ENCODE measurements around the gene LRRC74A.

LRRC74A gene

DNA sequence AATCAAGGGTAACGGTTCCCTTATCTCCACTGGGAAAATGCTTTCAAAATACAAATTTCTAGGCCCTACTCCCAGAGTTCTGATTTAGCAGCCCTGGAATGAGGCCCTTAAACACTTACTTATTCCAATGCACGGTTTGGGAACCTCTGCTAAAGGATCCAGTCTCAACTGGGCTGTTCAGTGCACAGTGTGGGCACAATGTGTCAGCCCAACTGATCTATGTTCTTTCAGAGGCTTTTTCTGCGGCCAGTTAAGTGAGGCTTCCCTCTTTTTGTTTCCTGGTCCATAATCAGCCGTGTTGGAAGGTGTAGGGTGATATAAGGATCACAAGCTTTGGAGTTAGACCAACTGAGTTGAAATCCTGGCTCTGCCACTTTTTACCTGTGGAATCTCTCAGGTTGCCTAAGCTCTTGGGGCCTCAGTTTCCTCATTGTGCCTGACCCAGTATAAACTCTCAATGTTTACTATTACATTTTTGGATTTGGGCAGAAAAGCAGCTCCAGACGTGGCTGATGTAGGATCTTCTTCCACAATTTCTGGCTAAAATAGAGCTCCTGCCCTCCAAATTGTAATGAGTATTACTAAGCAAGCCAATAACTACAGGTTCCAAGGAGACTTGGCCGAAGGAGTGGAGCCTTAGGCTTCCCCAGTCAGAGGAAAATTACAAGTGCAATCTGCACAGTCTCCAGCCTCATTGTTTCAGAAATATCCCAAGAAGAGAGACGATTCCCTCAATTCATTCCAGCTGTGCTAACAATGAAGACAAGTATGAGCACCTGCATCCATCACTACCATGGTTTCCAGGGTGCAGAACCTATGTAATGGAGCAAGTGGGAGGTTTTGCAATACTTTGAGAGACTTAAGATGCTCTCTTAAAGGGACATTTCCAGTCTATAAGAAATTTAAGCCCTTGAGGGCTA is 11.2 kb upstream of the LRRC74A start:
- no peak for TF ChIP-seq ZFX (IDR thresholded peaks at IDR 0.05)
- TF ChIP-seq, protein P1, sequence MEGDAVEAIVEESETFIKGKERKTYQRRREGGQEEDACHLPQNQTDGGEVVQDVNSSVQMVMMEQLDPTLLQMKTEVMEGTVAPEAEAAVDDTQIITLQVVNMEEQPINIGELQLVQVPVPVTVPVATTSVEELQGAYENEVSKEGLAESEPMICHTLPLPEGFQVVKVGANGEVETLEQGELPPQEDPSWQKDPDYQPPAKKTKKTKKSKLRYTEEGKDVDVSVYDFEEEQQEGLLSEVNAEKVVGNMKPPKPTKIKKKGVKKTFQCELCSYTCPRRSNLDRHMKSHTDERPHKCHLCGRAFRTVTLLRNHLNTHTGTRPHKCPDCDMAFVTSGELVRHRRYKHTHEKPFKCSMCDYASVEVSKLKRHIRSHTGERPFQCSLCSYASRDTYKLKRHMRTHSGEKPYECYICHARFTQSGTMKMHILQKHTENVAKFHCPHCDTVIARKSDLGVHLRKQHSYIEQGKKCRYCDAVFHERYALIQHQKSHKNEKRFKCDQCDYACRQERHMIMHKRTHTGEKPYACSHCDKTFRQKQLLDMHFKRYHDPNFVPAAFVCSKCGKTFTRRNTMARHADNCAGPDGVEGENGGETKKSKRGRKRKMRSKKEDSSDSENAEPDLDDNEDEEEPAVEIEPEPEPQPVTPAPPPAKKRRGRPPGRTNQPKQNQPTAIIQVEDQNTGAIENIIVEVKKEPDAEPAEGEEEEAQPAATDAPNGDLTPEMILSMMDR (conservative IDR thresholded peaks at IDR 0.05): no peak
- no peak overlapping the region for H3K27ac ChIP-seq

DNA sequence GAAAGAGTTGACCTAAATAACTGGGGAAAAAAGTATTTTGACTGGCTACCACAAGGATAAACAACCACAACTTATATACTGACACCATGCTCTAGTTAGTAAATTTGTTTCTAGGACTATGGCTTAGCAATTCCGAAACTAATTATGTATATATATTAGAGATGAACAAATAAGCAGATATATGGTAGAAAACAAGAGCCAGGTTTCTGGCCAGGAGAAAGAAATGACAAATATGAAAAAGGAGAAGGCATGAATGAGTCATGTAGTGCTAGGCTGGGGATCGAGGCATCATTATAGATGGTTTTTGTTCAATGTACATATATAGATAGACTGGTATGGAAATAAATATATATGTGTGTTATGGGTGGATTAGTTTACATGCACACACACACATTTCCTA is 5.5 kb upstream of the LRRC74A start:
- no peak overlapping the region for H3K27ac ChIP-seq
- TF ChIP-seq, protein P1 (conservative IDR thresholded peaks at IDR 0.05): no peak
- no peak for TF ChIP-seq ZFX (IDR thresholded peaks at IDR 0.05)

DNA sequence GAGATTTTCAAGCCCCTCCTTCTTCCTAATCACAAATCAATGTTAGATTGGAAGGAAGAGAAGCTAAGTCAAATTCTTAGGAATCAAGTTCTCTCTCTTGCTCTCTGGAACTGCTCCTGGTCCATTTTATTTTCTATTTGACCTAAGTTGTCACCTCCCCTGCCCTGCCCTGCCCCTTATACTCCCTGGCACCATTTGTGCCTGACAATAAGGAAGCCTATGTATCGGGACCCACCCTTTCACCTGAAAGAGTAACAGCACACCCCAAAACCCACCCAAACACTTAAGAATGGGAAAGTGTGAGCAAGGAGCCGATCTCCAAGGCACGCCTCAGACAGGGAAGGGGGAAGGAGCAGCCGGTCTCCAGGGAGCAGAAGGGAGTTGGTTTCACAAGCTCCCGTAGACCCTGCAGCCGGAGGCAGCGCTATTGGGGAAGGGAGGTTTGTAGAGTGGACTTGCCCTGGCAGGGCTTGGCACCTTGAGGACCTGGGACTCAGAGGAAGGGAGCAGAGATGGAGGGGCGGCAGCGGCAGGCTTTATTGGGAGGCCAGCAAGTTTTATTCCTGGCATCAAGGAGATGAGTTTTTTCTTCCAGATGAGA is 1.6 kb downstream of the LRRC74A start:
- TF ChIP-seq ZFX (IDR thresholded peaks at IDR 0.05): no peak
- TF ChIP-seq, protein P1 (conservative IDR thresholded peaks at IDR 0.05): no peak

DNA sequence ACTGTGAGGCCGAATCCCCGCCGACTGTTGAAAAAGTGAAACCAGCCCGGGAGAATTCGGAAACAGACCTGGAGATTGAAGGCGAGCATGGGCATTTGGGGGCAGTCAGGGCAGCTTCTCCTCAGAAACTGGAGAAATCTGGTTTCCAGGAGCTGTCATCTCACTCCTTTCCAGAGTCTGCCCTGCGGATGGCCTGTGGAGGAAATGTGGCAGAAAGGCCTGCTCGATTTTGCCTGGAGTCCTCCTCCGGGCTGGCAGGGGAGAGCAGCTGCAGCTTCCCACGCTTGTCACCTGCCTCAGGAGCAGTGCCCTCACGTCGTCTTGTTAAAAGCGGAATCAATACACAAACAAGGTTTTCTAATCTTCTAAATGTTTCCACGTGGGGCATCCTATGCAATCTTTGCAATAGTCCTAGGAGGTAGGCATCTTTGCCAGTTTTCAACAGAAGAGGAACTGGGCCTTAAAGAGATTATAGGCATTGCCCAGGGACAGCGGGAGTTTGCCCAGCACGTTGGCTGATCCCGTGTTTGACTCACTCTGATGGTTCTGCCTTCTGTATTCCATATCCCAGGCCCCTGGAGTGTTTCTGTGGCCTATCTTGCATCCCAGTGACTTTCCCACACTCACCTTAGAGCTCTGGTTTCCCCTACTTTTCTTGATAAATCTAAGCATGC is 2.3 kb downstream of the LRRC74A start:
- TF ChIP-seq, protein P1 (conservative IDR thresholded peaks at IDR 0.05): no peak
- no peak for TF ChIP-seq ZFX (IDR thresholded peaks at IDR 0.05)
- H3K27ac ChIP-seq: no peak overlapping the region

More for the DNA sequence above, 1.6 kb downstream of the LRRC74A start:
- no peak overlapping the region for H3K27ac ChIP-seq

DNA sequence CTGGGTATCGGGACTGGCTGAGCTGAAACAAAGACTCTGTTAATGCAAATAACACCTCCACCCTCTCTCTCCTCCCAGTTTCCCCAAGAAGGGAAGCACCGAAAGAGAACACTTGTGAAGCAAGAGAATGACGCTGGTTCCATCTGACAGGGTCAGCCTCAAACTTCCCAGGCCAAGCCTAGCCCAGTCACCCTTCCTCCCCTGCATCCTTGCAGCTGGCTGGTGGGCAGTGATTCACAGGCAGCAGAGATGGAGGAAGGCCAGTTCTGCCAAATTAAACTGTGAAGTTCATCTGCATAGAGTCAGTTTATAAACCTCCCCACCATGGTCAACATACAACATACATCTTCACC is 2.8 kb downstream of the LRRC74A start:
- H3K27ac ChIP-seq: no peak overlapping the region
- TF ChIP-seq, protein P1 (conservative IDR thresholded peaks at IDR 0.05): no peak
- TF ChIP-seq ZFX (IDR thresholded peaks at IDR 0.05): no peak

DNA sequence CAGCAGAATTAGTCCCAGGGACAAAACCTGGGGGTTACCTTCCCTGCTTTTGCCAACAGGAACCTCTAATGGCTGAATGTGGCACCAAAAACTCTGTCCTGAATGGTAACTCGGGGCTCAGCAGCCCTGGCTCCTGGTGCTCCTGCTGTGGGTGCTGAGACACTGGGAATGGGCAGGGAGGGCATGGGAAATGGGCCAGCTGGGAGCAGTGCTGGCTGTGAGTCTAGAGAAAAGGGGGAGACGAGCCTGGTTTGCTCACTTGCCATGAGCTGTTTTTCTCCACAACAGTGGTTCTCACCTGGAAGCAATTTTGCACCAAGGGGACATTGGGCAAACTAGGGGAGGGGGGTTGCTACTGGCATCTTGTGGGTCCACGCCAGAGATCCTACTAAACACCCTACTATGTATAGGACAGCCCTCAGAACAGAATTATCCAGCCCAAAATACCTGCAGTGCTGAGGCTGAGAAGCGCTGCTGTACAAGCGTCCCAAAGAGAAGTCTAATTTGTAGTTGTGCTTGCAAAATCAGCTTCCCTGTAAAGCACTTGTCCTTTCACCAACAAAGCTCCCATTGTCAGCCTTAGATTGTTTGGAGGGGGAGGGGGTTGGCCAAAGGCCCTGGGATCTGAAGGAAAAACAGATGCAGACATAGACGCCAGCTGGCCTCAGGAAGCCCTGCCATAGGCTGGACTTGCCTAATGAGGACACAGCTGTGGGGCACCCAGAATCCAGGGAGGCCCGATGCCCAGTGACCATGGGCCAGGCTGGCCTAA is 3.6 kb downstream of the LRRC74A start:
- H3K27ac ChIP-seq: no peak overlapping the region
- TF ChIP-seq ZFX (IDR thresholded peaks at IDR 0.05): no peak
- TF ChIP-seq, protein P1 (conservative IDR thresholded peaks at IDR 0.05): no peak

Data from C4-2B (cell line).